Ascending aorta (tissue), 2 donors: ENCODE measurements around the gene LIMS2. TPM values are rescaled to one million over a fixed set of nuclear protein-coding genes. Genes with fewer than 3 reads are reported as not detected.
A peak's percentile ranks its signal among the peaks of the same experiment; 100 is the strongest.

Source experiments
- DNase-seq, 2 donors: peaks; one replicate each; pipeline ENCODE4 v3.0.0-alpha.2; 2019; ENCODE audit warnings: low spot score in 2 of 2
- H3K27ac ChIP-seq, 2 donors: fragments of 200-600 bp; sonication (generic); one replicate each; pipeline ENCODE4 v1.5.1; 2016 to 2017; ENCODE audit warnings: mild to moderate bottlenecking in 1 of 2
- H3K27me3 ChIP-seq: fragments of 200-600 bp; sonication (generic); one replicate; pipeline ENCODE4 v1.5.1; 2017
- H3K36me3 ChIP-seq, 2 donors: fragments of 200-600 bp; sonication (generic); one replicate each; pipeline ENCODE4 v1.5.1; 2016
- H3K4me1 ChIP-seq, 2 donors: fragments of 200-600 bp; sonication (generic); one replicate each; pipeline ENCODE4 v1.5.1; 2016 to 2017; ENCODE audit warnings: mild to moderate bottlenecking in 1 of 2
- H3K4me3 ChIP-seq, 2 donors: fragments of 200-600 bp; sonication (generic); one replicate each; pipeline ENCODE4 v1.5.1; 2016 to 2017; ENCODE audit warnings: mild to moderate bottlenecking in 1 of 2
- H3K9me3 ChIP-seq, 2 donors: fragments of 200-600 bp; sonication (generic); one replicate each; pipeline ENCODE4 v1.5.1; 2016
- intact Hi-C: fragments of 100-400 bp; cut with DNase I; formaldehyde crosslinking; loops from one replicate; pipeline ENCODE4 v1.15.1; 2023
- total RNA-seq: library from RNA; depleted of rRNA; stranded (reverse); fragments of >200 nt; gene quantifications from one replicate; pipeline ENCODE4 v1.1.0, GENCODE V29; 2016
- TF ChIP-seq, protein P1 (sequence below), 3 experiments: fragments of 200-600 bp in 2 of 3; fragments of 450-650 bp in 1 of 3; sonication (generic) in 2 of 3; IDR thresholded peaks; one replicate each; pipeline ENCODE4 v1.5.1; 2016 to 2019; ENCODE audit warnings: antibody characterized with exemption in 3 of 3, mild to moderate bottlenecking in 1 of 3, moderate library complexity in 1 of 3

LIMS2 gene
- total RNA-seq, 1 donor from 2014 or later = 169 TPM

DNA sequence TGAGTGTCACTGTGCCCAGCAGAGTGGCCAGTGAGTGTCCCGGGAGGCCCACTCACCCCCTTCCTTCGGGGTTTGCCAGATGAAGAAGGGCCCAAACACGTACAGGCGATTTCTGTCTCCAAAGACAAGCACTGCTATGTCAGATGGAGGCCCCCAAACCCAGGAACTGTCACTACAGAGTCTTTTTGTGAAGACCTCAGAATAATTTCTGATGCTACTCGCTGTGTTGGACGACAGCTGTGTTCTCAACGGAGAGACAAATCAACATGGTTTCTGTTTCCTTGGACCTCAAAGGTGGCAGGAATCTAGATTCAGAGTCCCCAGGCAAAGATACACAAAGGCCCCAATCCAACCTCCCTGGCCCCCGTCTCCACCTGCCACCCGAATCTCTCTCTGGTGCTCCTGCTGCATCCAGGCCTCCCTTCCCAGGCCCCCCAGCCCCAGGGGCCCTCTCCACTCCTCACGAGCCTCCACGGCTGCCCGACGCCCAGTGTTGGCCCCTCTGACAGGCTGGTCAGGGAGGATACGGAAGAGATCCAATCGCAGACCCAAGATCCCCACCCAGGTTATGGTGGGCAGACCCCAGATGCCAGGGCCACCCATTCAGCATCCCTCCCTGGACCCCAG is 31.8 kb downstream of the LIMS2 start:
- peaks cover 36 to 60% of the 10 kb centered on the region in 2 donors for H3K36me3 ChIP-seq
- intact Hi-C loops = no loop called here
- peak overlapping the region; percentile 40 to 55 for H3K27ac ChIP-seq
- TF ChIP-seq, protein P1, sequence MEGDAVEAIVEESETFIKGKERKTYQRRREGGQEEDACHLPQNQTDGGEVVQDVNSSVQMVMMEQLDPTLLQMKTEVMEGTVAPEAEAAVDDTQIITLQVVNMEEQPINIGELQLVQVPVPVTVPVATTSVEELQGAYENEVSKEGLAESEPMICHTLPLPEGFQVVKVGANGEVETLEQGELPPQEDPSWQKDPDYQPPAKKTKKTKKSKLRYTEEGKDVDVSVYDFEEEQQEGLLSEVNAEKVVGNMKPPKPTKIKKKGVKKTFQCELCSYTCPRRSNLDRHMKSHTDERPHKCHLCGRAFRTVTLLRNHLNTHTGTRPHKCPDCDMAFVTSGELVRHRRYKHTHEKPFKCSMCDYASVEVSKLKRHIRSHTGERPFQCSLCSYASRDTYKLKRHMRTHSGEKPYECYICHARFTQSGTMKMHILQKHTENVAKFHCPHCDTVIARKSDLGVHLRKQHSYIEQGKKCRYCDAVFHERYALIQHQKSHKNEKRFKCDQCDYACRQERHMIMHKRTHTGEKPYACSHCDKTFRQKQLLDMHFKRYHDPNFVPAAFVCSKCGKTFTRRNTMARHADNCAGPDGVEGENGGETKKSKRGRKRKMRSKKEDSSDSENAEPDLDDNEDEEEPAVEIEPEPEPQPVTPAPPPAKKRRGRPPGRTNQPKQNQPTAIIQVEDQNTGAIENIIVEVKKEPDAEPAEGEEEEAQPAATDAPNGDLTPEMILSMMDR (IDR thresholded peaks at IDR 0.05) = no peak
- DNase-seq = no peak
- peaks cover 12 to 20% of the 10 kb centered on the region in 2 donors for H3K4me1 ChIP-seq
- no peak overlapping the region for H3K4me3 ChIP-seq
- no peaks in the 10 kb centered on the region for H3K9me3 ChIP-seq
- no peaks in the 10 kb centered on the region for H3K27me3 ChIP-seq

DNA sequence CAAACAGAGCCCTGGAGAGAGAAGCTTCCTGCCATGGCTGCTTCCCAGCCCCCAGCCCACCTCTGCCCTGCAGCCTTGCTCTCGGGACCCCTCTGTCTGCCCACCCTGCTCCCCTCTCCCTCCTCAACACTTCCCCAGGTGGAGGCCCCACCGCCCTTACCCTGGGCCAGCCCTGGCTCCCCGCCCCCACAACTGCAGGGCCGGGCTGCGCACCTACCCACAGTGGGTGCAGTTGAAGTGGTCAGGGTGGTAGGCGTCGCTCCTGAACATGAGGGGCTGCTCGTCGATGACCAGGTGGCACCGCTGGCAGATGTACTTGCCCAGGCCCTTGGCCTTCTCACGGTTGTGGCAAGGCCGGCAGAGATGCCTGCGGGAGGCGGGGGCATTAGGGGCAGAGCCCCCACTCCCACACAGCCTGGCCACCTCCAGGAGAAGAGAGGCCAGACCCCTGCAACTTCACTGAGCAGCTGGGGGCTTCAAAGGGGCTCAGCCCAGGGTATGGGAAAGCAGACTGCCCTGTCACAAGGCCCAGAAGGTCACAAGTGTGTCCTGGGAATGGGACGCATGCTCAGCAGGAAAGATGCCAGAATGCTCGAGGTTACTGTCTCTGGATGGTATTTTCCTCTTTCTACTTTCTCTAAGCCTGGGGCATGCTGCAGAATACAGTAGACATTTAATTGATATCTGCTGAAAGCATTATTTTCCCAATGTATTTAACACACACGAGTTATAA is 32.5 kb downstream of the LIMS2 start:
- Histone ChIP-seq H3K27me3 (no peaks in the 10 kb centered on the region), H3K36me3 (peaks cover 39 to 63% of the 10 kb centered on the region in 2 donors), H3K4me1 (peaks cover 11 to 20% of the 10 kb centered on the region in 2 donors), H3K27ac (peak overlapping the region; percentile 11 to 56), H3K9me3 (no peaks in the 10 kb centered on the region), H3K4me3 (no peak overlapping the region)
- intact Hi-C loops = no loop called here
- no peak for DNase-seq
- TF ChIP-seq, protein P1 (IDR thresholded peaks at IDR 0.05) = no peak

DNA sequence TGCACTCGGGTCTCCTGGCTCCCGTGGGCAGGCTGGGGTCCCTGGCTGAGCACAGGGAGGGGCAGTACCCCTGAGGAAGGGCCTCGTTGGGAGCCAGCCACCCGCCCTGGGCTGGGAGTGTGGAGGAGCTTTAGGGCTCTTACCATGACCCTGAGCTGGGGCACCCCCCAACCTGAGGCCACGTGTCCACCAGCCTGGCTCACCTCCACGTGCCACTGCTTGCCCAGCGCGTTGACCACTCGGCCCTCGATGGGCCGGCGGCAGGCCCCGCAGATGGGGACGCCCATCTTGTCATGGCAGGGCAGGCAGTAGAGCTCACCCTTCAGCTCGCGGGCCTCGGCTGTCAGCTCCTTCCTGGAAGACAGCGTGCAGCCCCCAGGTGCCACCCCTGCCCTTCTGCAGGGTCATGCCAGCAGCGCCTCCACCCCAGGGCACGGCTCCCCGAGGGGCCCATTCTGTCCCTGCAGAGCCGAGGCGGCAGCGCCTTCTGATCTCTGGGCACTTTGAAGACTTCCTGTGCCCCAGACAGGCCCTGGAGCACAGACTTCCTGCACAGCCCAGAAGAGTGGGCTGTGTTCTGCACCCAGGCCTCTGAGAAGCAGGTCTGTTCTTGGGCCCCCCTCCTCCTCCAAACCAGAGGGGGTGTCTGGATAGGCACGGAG is 33.4 kb downstream of the LIMS2 start:
- Histone ChIP-seq H3K4me1 (peaks cover 11 to 21% of the 10 kb centered on the region in 2 donors), H3K27me3 (no peaks in the 10 kb centered on the region), H3K9me3 (no peaks in the 10 kb centered on the region), H3K4me3 (no peak overlapping the region), H3K27ac (peak overlapping the region; percentile 11 to 56), H3K36me3 (peaks cover 39 to 63% of the 10 kb centered on the region in 2 donors)
- DNase-seq = no peak
- intact Hi-C loops = no loop called here
- TF ChIP-seq, protein P1 (IDR thresholded peaks at IDR 0.05) = no peak

DNA sequence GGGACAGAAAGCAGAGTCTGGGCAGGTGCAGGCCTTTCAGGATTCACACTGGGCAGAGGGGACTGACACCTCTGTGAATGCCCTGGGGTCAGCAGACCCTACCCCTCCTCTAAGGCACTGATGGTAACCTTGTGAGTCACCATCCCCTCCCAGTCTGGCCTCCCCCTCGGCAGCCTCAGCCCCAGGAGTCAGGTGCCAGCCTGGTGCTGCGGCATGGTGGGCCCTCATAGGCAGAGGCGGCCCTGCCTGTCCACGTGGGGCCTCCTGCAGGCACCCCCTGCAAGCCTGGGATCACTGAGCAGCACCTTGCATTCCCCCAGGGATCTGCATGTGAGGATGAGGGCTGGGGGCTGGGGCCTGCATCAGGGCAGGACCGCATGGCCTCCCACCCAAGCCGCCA is 34.2 kb downstream of the LIMS2 start:
- peak overlapping the region; percentile 11 to 56 for H3K27ac ChIP-seq
- H3K4me1 ChIP-seq = peaks cover 7 to 17% of the 10 kb centered on the region in 2 donors
- DNase-seq = no peak
- no peaks in the 10 kb centered on the region for H3K9me3 ChIP-seq
- no peaks in the 10 kb centered on the region for H3K27me3 ChIP-seq
- H3K4me3 ChIP-seq = no peak overlapping the region
- intact Hi-C loops = no loop called here
- peaks cover 39 to 60% of the 10 kb centered on the region in 2 donors for H3K36me3 ChIP-seq
- TF ChIP-seq, protein P1 (IDR thresholded peaks at IDR 0.05) = no peak

DNA sequence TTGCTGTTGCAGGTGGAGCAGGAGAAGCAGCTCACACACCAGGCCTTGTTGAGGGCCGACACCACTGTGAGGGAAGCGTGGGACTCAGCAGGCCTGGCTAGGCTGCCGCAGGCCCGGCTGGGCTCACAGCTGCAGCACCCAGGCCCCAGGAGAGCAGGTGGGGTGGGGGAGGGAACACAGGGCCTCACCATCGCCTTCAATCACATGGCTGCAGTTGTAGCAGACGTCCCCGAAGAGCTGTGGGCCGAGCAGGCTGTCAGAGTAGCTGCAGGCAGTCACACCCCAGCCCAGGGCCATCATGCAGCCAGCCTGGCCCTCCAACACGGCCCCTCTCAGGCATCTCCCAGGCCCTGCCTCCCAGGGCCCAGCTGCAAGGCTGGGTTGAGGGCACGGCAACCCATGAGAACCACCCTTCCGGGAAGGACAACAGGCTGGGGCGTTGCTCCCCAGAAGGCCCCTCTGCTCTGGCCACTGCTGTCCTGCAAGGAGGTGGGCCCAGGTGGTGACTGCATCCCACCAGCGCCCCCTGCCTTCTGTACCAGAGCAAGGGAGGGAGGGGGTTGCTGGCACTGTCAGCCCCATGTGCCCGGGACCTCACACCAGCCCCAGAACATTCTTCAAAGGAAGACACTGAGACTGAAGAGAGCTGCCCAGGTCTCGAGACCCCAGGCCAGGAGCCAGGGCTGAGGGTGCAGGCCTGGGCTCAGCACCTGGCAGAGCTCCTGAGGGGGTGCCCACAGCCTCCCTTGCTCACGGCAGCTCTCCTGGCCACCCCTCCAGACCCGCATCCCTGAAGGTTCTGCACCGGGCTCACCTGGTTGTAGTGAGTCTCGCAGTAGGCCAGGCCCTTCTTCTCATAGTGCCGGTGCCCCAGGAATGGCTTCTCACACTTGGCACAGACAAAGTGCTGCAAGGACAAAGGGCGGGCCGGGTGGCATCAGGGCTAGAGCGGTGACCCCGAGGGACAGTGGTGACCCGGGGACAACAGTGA is 35.0 kb downstream of the LIMS2 start:
- Histone ChIP-seq H3K27me3 (no peaks in the 10 kb centered on the region), H3K27ac (peak overlapping the region; percentile 67 to 87), H3K36me3 (peaks cover 39 to 59% of the 10 kb centered on the region in 2 donors), H3K9me3 (no peaks in the 10 kb centered on the region), H3K4me1 (peaks cover 7 to 17% of the 10 kb centered on the region in 2 donors), H3K4me3 (no peak overlapping the region)
- TF ChIP-seq, protein P1 (IDR thresholded peaks at IDR 0.05) = peak in 2 of 3 experiments; percentile 7 to 9
- no peak for DNase-seq
- intact Hi-C loops = no loop called here
